ENCODE results near the gene ZNF710.

ZNF710 gene

GRCh38 chr15:90016721-90017120 is 15.6 kb downstream of the ZNF710 start:
- no peak for DNase-seq (ENCODE audit: low read depth, low spot score)

GRCh38 chr15:90018216-90018831 is 17.2 kb downstream of the ZNF710 start:
- DNase-seq (ENCODE audit: low read depth, low spot score) = no peak

GRCh38 chr15:90019611-90020010 is 18.5 kb downstream of the ZNF710 start:
- no peak for DNase-seq (ENCODE audit: low read depth, low spot score)

GRCh38 chr15:90020021-90020735 is 19.1 kb downstream of the ZNF710 start:
- no peak for DNase-seq (ENCODE audit: low read depth, low spot score)

GRCh38 chr15:90020936-90021507 is 19.9 kb downstream of the ZNF710 start:
- DNase-seq (ENCODE audit: low read depth, low spot score) = no peak

GRCh38 chr15:90022345-90022744 is 21.2 kb downstream of the ZNF710 start:
- no peak for DNase-seq (ENCODE audit: low read depth, low spot score)

- DNase-seq (ENCODE audit: low read depth, low spot score) = no peak
Measured at GRCh38 chr15:90022905-90023700, 22.0 kb downstream of the ZNF710 start.

- DNase-seq (ENCODE audit: low read depth, low spot score) = no peak
Measured at GRCh38 chr15:90024406-90024805, 23.3 kb downstream of the ZNF710 start.

- no peak for DNase-seq (ENCODE audit: low read depth, low spot score)
Measured at GRCh38 chr15:90025489-90026033, 24.4 kb downstream of the ZNF710 start.

- no peak for DNase-seq (ENCODE audit: low read depth, low spot score)
Measured at GRCh38 chr15:90028376-90028944, 27.3 kb downstream of the ZNF710 start.

GRCh38 chr15:90029024-90029423 is 27.9 kb downstream of the ZNF710 start:
- no peak for DNase-seq (ENCODE audit: low read depth, low spot score)

- DNase-seq (ENCODE audit: low read depth, low spot score) = no peak
Measured at GRCh38 chr15:90030376-90030775, 29.3 kb downstream of the ZNF710 start.

- DNase-seq (ENCODE audit: low read depth, low spot score) = no peak
Measured at GRCh38 chr15:90031231-90031791, 30.2 kb downstream of the ZNF710 start.

- no peak for DNase-seq (ENCODE audit: low read depth, low spot score)
Measured at GRCh38 chr15:90033006-90033405, 31.9 kb downstream of the ZNF710 start.

GRCh38 chr15:90033448-90033847 is 32.3 kb downstream of the ZNF710 start:
- no peak for DNase-seq (ENCODE audit: low read depth, low spot score)

- DNase-seq (ENCODE audit: low read depth, low spot score) = no peak
Measured at GRCh38 chr15:90035095-90035839, 34.1 kb downstream of the ZNF710 start.

- DNase-seq (ENCODE audit: low read depth, low spot score) = no peak
Measured at GRCh38 chr15:90035840-90036230, 34.7 kb downstream of the ZNF710 start.

- no peak for DNase-seq (ENCODE audit: low read depth, low spot score)
Measured at GRCh38 chr15:90036343-90036742, 35.2 kb downstream of the ZNF710 start.

- no peak for DNase-seq (ENCODE audit: low read depth, low spot score)
Measured at GRCh38 chr15:90036806-90037510, 35.8 kb downstream of the ZNF710 start.

GRCh38 chr15:90037511-90037860 is 36.4 kb downstream of the ZNF710 start:
- no peak for DNase-seq (ENCODE audit: low read depth, low spot score)

All from activated naive CD8-positive, alpha-beta T cell treated with anti-CD3 and anti-CD28 coated beads, Interleukin-2, amount 50 U/mL, for 16 hours (primary cell).